IMR-90 (cell line): ENCODE data around the gene S100Z. TPM values are rescaled to one million over a fixed set of nuclear protein-coding genes. Genes with fewer than 3 reads are reported as not detected.
A peak's percentile ranks its signal among the peaks of the same experiment; 100 is the strongest.

Source experiments
- ATAC-seq: fragments of 200-7000 bp; cut with Tn5 transposase; 2 replicates; pipeline ENCODE4 v1.9.1; 2020; ENCODE audit warnings: low read depth, mild to moderate bottlenecking, moderate library complexity
- BruUV-seq: library from RNA; stranded (reverse); fragments of 400-500 nt; replicated peaks from 2 replicates; lab custom pipeline; 2021; lab: Mats Ljungman, UMichigan
- CTCF ChIA-PET: fragments of 300-600 bp; formaldehyde crosslinking; extraction: SDS; loops from one replicate; lab custom pipeline; 2021; ENCODE audit warnings: antibody characterized with exemption; lab: Yijun Ruan, JAX
- POLR2A ChIA-PET: fragments of 300-600 bp; sonication (Branson Sonifier 250); formaldehyde crosslinking; loops from one replicate; lab custom pipeline; 2022; ENCODE audit warnings: antibody characterized with exemption; ENCODE audit not compliant: unreplicated experiment; lab: Charles Lee
- DNase-seq: peaks from one replicate; pipeline ENCODE4 v3.0.0; 2013
- H2AFZ ChIP-seq: replicated peaks from 2 replicates; pipeline ENCODE3; 2013; ENCODE audit warnings: low read length, mild to moderate bottlenecking; ENCODE audit not compliant: poor library complexity
- H2AK5ac ChIP-seq: 2 replicates; pipeline ENCODE4 v1.6.1; 2013; ENCODE audit warnings: low read depth, low read length, inconsistent platforms
- H2AK9ac ChIP-seq: replicated peaks from 2 replicates; pipeline ENCODE3; 2013; ENCODE audit warnings: mild to moderate bottlenecking, low read depth, low read length, moderate library complexity; ENCODE audit not compliant: poor library complexity
- H2BK120ac ChIP-seq: 2 replicates; pipeline ENCODE4 v1.6.1; 2013; ENCODE audit warnings: low read depth, low read length, inconsistent platforms
- H2BK15ac ChIP-seq: 3 replicates; pipeline ENCODE4 v1.6.1; 2013; ENCODE audit warnings: low read depth, low read length, inconsistent platforms
- H2BK20ac ChIP-seq: 2 replicates; pipeline ENCODE4 v1.6.1; 2013; ENCODE audit warnings: low read depth, mild to moderate bottlenecking, inconsistent platforms, low read length, moderate library complexity
- H2BK5ac ChIP-seq: 2 replicates; pipeline ENCODE4 v1.6.1; 2013; ENCODE audit warnings: mild to moderate bottlenecking, low read depth, low read length, inconsistent platforms; ENCODE audit not compliant: poor library complexity, severe bottlenecking
- H3K14ac ChIP-seq: replicated peaks from 2 replicates; pipeline ENCODE4 v1.6.1; 2013; ENCODE audit warnings: low read depth, low read length, inconsistent platforms
- H3K18ac ChIP-seq: 2 replicates; pipeline ENCODE4 v1.6.1; 2013; ENCODE audit warnings: low read depth, low read length, control low read depth
- H3K23ac ChIP-seq: 2 replicates; pipeline ENCODE4 v1.6.1; 2013; ENCODE audit warnings: low read depth, low read length, inconsistent platforms
- H3K27ac ChIP-seq: 2 replicates; pipeline ENCODE4 v1.5.1; 2013; ENCODE audit warnings: mild to moderate bottlenecking, control low read depth, low read length; ENCODE audit not compliant: insufficient read depth
- H3K27me3 ChIP-seq: 2 replicates; pipeline ENCODE4 v1.6.1; 2013; ENCODE audit warnings: low read length; ENCODE audit not compliant: control insufficient read depth, insufficient read depth
- H3K36me3 ChIP-seq: 2 replicates; pipeline ENCODE4 v1.6.1; 2013; ENCODE audit warnings: low read length, mixed read lengths; ENCODE audit not compliant: control insufficient read depth, insufficient read depth
- H3K4ac ChIP-seq: 2 replicates; pipeline ENCODE4 v1.6.1; 2013; ENCODE audit warnings: low read depth, low read length, inconsistent platforms
- H3K4me1 ChIP-seq: 2 replicates; pipeline ENCODE4 v1.6.1; 2013; ENCODE audit warnings: low read length, mixed read lengths; ENCODE audit not compliant: control insufficient read depth, insufficient read depth
- H3K4me2 ChIP-seq: 2 replicates; pipeline ENCODE4 v1.6.1; 2013; ENCODE audit warnings: low read depth, mild to moderate bottlenecking, control low read depth, low read length, moderate library complexity
- H3K4me3 ChIP-seq: 2 replicates; pipeline ENCODE4 v1.5.1; 2013; ENCODE audit warnings: low read depth, mild to moderate bottlenecking, control low read depth, low read length, moderate library complexity; ENCODE audit not compliant: insufficient read depth
- H3K56ac ChIP-seq: 2 replicates; pipeline ENCODE4 v1.6.1; 2013; ENCODE audit warnings: low read length, inconsistent platforms; ENCODE audit not compliant: insufficient read depth; ENCODE audit errors: extremely low read depth
- H3K79me1 ChIP-seq, 2 experiments: 2 replicates each; pipeline ENCODE4 v1.6.1; 2013; ENCODE audit warnings: low read length in 2 of 2, inconsistent platforms in 1 of 2, low read depth in 1 of 2
- H3K9ac ChIP-seq: 2 replicates; pipeline ENCODE4 v1.6.1; 2013; ENCODE audit warnings: low read depth, low read length, control low read depth
- H3K9me1 ChIP-seq: 2 replicates; pipeline ENCODE4 v1.6.1; 2013; ENCODE audit warnings: low read length, inconsistent platforms; ENCODE audit not compliant: insufficient read depth
- H3K9me3 ChIP-seq: 2 replicates; pipeline ENCODE4 v1.6.1; 2013; ENCODE audit warnings: low read length; ENCODE audit not compliant: control insufficient read depth, insufficient read depth
- H4K20me1 ChIP-seq: 2 replicates; pipeline ENCODE4 v1.6.1; 2013; ENCODE audit warnings: low read length, inconsistent platforms; ENCODE audit not compliant: insufficient read depth
- H4K5ac ChIP-seq: 2 replicates; pipeline ENCODE4 v1.6.1; 2013; ENCODE audit warnings: mild to moderate bottlenecking, low read depth, low read length, control low read depth
- H4K8ac ChIP-seq, 2 experiments: 2 replicates each; pipeline ENCODE4 v1.6.1; 2013; ENCODE audit warnings: low read depth in 2 of 2, low read length in 2 of 2, control low read depth in 1 of 2, inconsistent platforms in 1 of 2
- H4K91ac ChIP-seq: 2 replicates; pipeline ENCODE4 v1.6.1; 2013; ENCODE audit warnings: low read depth, low read length, inconsistent platforms; ENCODE audit not compliant: insufficient read depth
- BHLHE40 ChIP-seq: fragments of 150-350 bp; IDR thresholded peaks from 2 replicates; pipeline ENCODE4 v1.6.1; 2016; ENCODE audit warnings: mild to moderate bottlenecking, low read depth, low read length
- CEBPB ChIP-seq: IDR thresholded peaks from 2 replicates; pipeline ENCODE4 v1.6.1; 2012; ENCODE audit warnings: low read depth, low read length, improper control_type of control experiment
- CHD1 ChIP-seq: IDR thresholded peaks from 2 replicates; pipeline ENCODE4 v1.6.1; 2012; ENCODE audit warnings: low read depth, low read length, improper control_type of control experiment
- CTCF ChIP-seq: conservative IDR thresholded peaks from 2 replicates; pipeline ENCODE4 v1.5.1; 2012; ENCODE audit warnings: mild to moderate bottlenecking, low read depth, low read length, improper control_type of control experiment
- ELK1 ChIP-seq: fragments of 150-350 bp; IDR thresholded peaks from 2 replicates; pipeline ENCODE4 v1.6.1; 2016; ENCODE audit warnings: low read depth, mild to moderate bottlenecking, low read length, moderate library complexity, borderline replicate concordance
- FOS ChIP-seq: fragments of 150-350 bp; IDR thresholded peaks from 2 replicates; pipeline ENCODE4 v1.6.1; 2016; ENCODE audit warnings: low read depth, low read length
- MAFK ChIP-seq: IDR thresholded peaks from 2 replicates; pipeline ENCODE4 v1.6.1; 2012; ENCODE audit warnings: low read depth, low read length, improper control_type of control experiment
- MAZ ChIP-seq: IDR thresholded peaks from 2 replicates; pipeline ENCODE4 v1.6.1; 2012; ENCODE audit warnings: low read depth, mild to moderate bottlenecking, low read length, improper control_type of control experiment, moderate library complexity, borderline replicate concordance
- MXI1 ChIP-seq: IDR thresholded peaks from 2 replicates; pipeline ENCODE4 v1.6.1; 2012; ENCODE audit warnings: low read depth, mild to moderate bottlenecking, low read length, moderate library complexity, borderline replicate concordance
- NFE2L2 ChIP-seq: fragments of 150-350 bp; IDR thresholded peaks from 2 replicates; pipeline ENCODE4 v1.6.1; 2016; ENCODE audit warnings: low read depth, mild to moderate bottlenecking, low read length
- POLR2A ChIP-seq: IDR thresholded peaks from 2 replicates; pipeline ENCODE4 v1.6.1; 2012; ENCODE audit warnings: mild to moderate bottlenecking, low read depth, low read length
- RAD21 ChIP-seq: IDR thresholded peaks from 2 replicates; pipeline ENCODE4 v1.6.1; 2012; ENCODE audit warnings: low read length, improper control_type of control experiment
- RCOR1 ChIP-seq: IDR thresholded peaks from 2 replicates; pipeline ENCODE4 v1.6.1; 2012; ENCODE audit warnings: mild to moderate bottlenecking, low read length, improper control_type of control experiment; ENCODE audit not compliant: insufficient replicate concordance
- RFX5 ChIP-seq: IDR thresholded peaks from 2 replicates; pipeline ENCODE4 v1.8.0; 2012; ENCODE audit warnings: low read depth, mild to moderate bottlenecking, low read length, moderate library complexity
- SMC3 ChIP-seq: fragments of 150-350 bp; IDR thresholded peaks from 2 replicates; pipeline ENCODE4 v1.6.1; 2016; ENCODE audit warnings: low read depth, mild to moderate bottlenecking, antibody characterized with exemption, low read length, moderate library complexity
- USF2 ChIP-seq: fragments of 150-350 bp; IDR thresholded peaks from 2 replicates; pipeline ENCODE4 v1.6.1; 2017; ENCODE audit warnings: mild to moderate bottlenecking, antibody characterized with exemption, low read length, low read depth
- WGBS, 2 experiments: methylation state at CpG; one replicate each; pipeline versions ENCODE4 v1.1.5 to v1.1.7; 2013; ENCODE audit warnings: missing lambda C conversion rate in 2 of 2; ENCODE audit not compliant: insufficient read length in 1 of 2; ENCODE audit errors: extremely low coverage in 2 of 2; 5-methylcytosine and 5-hydroxymethylcytosine counted together
- dilution Hi-C: fragments of 300-500 bp; cut with HindIII; formaldehyde crosslinking; loops from one replicate; pipeline ENCODE4 v1.14.3; 2018; ENCODE audit warnings: low sequenced_read_pairs; ENCODE audit not compliant: unreplicated experiment
- in situ Hi-C: fragments of 300-500 bp; cut with MboI; formaldehyde crosslinking; loops from 3 replicates; pipeline ENCODE4 v1.14.3; 2019; ENCODE audit warnings: low sequenced_read_pairs, inconsistent platforms, mixed read lengths
- intact Hi-C: fragments of 100-400 bp; cut with micrococcal nuclease; formaldehyde crosslinking; loops from 2 replicates; pipeline ENCODE4 v1.10.0; 2022
- polyA plus RNA-seq, 3 experiments: library from polyadenylated mRNA; depleted of rRNA; stranded (reverse); fragments of >200 nt; gene quantifications; 2 replicates each; pipeline ENCODE4 v1.2.3, GENCODE V29; 2012; ENCODE audit warnings: low replicate concordance in 1 of 3
- total RNA-seq: library from RNA; depleted of rRNA; stranded (reverse); fragments of >200 nt; gene quantifications from 2 replicates; pipeline ENCODE4 v1.2.3, GENCODE V29; 2012

The S100Z gene
- total and polyA plus RNA-seq, 2 of the 4 experiments (the other 2 are of a cell fraction), result not detected

- Histone ChIP-seq H2AFZ (peak overlapping the region; percentile 28), H3K27me3 (no peaks in the 10 kb centered on the region), H3K4me1 (peaks cover 13% of the 10 kb centered on the region), H3K4ac (peak overlapping the region; percentile 88), H2AK9ac (no peak overlapping the region), H4K5ac (no peak overlapping the region; the same call in 1 of the 2 replicates), H4K91ac (peak overlapping the region; percentile 84), H3K23ac (peak overlapping the region; percentile 50), H3K9me3 (no peaks in the 10 kb centered on the region), H3K9ac (no peak overlapping the region), H3K9me1 (peaks cover 10% of the 10 kb centered on the region), H3K4me2 (no peak overlapping the region), H3K27ac (no peak overlapping the region), H4K8ac (peak overlapping the region; percentile 8 to 86; a peak in 3 of 4 replicates), H2BK120ac (peak overlapping the region; percentile 87), H2BK15ac (peak overlapping the region; percentile 85; the same call in 2 of the 3 replicates), H3K36me3 (peaks cover 9% of the 10 kb centered on the region), H3K56ac (no peak overlapping the region), H4K20me1 (no peaks in the 10 kb centered on the region), H3K18ac (peak overlapping the region; percentile 21; the same call in 1 of the 2 replicates), H2AK5ac (peak overlapping the region; percentile 76; the same call in 1 of the 2 replicates), H3K4me3 (no peak overlapping the region), H2BK5ac (peak overlapping the region; percentile 30), H3K79me1 (peaks cover 0 to 4% of the 10 kb centered on the region in 2 experiments; a peak in 2 of 4 replicates), H2BK20ac (peak overlapping the region; percentile 90), H3K14ac (peak overlapping the region; percentile 70)
- dilution Hi-C loops, result no loop called here
- 50% methylated on average over 3 of the region's 4 CpGs; no CpG with 5 or more reads in 1 of the 2 experiments for WGBS, 2 experiments
- no peak for DNase-seq
- intact Hi-C loops, result no loop called here
- ChIA-PET CTCF (interaction anchor here (0.6 kb wide), 2 partner anchors 149 to 598 kb away, joined by 4 to 6 read pairs; no protein-coding TSS in a partner anchor), POLR2A (no interaction called here)
- no TSS peak for BruUV-seq
- ATAC-seq, result no peak
- TF ChIP-seq CHD1 (no peak), CTCF (no peak), MXI1 (no peak), BHLHE40 (no peak), FOS (no peak), SMC3 (no peak), MAZ (no peak), RAD21 (no peak), RCOR1 (no peak), MAFK (no peak), POLR2A (no peak), CEBPB (no peak), RFX5 (no peak), NFE2L2 (no peak), ELK1 (no peak), USF2 (no peak)
- in situ Hi-C loops, result no loop called here
These were observed 13.2 kb upstream of the S100Z start for GRCh38 chr5:76836585-76836984.
